HCT116 (cell line): ENCODE results near the gene FGD4.

Experiments used
- EZH2 ChIP-seq: fragments of 200-600 bp; sonication (generic); IDR thresholded peaks from 2 replicates; pipeline ENCODE4 v1.6.1; 2017; ENCODE audit warnings: antibody characterized with exemption, mixed run types
- JUND ChIP-seq: IDR thresholded peaks from 2 replicates; pipeline ENCODE4 v1.6.1; 2012
- TF ChIP-seq, protein P1 (sequence below), 3 experiments: fragments of 200-600 bp in 1 of 3; sonication (generic) in 1 of 3; IDR thresholded peaks in 2 of 3; conservative IDR thresholded peaks in 1 of 3; 2 replicates each; pipeline ENCODE4 v1.5.1; 2012 to 2017; ENCODE audit warnings: low read depth in 2 of 3, low read length in 2 of 3, antibody characterized with exemption in 1 of 3, borderline replicate concordance in 1 of 3, control low read depth in 1 of 3, mild to moderate bottlenecking in 1 of 3, mixed read lengths in 1 of 3, mixed run types in 1 of 3, moderate library complexity in 1 of 3; ENCODE audit not compliant: insufficient read depth in 1 of 3

DNA sequence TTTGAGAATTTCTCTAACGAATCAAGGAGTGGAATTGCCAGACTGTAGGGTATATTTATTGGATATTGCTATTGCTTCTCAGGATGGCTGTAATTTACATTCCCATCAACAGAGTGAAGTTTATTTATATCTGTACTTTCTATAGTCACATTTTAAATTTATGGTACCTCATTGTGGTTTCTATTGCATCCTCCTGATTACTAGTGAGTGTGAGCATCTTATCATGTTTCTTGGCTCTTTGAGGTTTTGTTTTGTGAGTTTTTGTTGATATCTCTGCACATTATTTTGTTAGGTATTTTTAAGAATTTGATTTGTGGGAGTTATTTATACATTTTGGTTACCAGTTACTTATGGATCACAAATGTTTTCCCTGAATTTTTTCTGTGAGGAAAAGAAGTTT lies 293.7 kb downstream of the FGD4 start:
- TF ChIP-seq, protein P1, sequence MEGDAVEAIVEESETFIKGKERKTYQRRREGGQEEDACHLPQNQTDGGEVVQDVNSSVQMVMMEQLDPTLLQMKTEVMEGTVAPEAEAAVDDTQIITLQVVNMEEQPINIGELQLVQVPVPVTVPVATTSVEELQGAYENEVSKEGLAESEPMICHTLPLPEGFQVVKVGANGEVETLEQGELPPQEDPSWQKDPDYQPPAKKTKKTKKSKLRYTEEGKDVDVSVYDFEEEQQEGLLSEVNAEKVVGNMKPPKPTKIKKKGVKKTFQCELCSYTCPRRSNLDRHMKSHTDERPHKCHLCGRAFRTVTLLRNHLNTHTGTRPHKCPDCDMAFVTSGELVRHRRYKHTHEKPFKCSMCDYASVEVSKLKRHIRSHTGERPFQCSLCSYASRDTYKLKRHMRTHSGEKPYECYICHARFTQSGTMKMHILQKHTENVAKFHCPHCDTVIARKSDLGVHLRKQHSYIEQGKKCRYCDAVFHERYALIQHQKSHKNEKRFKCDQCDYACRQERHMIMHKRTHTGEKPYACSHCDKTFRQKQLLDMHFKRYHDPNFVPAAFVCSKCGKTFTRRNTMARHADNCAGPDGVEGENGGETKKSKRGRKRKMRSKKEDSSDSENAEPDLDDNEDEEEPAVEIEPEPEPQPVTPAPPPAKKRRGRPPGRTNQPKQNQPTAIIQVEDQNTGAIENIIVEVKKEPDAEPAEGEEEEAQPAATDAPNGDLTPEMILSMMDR (IDR thresholded peaks at IDR 0.05 in 2 of 3, conservative IDR thresholded peaks at IDR 0.05 in 1 of 3; ENCODE audit: borderline replicate concordance in 1 of 3, insufficient read depth in 1 of 3, low read depth in 2 of 3, low read length in 2 of 3) = no peak
- TF ChIP-seq JUND (no peak), EZH2 (no peak)
